Transverse colon (tissue), 4 donors: ENCODE results near the gene BRIP1. TPM values are rescaled to one million over a fixed set of nuclear protein-coding genes. Genes with fewer than 3 reads are reported as not detected.

Source experiments
- DNase-seq: peaks from one replicate; pipeline ENCODE4 v3.0.0-alpha.2; 2019
- H3K27ac ChIP-seq, 4 donors: fragments of 200-600 bp; sonication (generic); 2 replicates each; pipeline ENCODE4 v1.5.1; 2016 to 2018; ENCODE audit warnings: inconsistent platforms in 4 of 4
- H3K27me3 ChIP-seq: fragments of 200-600 bp; sonication (generic); 2 replicates; pipeline ENCODE4 v1.5.1; 2017; ENCODE audit warnings: inconsistent platforms
- H3K36me3 ChIP-seq, 4 donors: fragments of 200-600 bp; sonication (generic); 2 replicates each; pipeline ENCODE4 v1.5.1; 2017 to 2019; ENCODE audit warnings: inconsistent platforms in 4 of 4
- H3K4me1 ChIP-seq, 4 donors: fragments of 200-600 bp; sonication (generic); 2 replicates each; pipeline ENCODE4 v1.5.1; 2017 to 2020; ENCODE audit warnings: inconsistent platforms in 4 of 4
- H3K4me3 ChIP-seq, 4 donors: fragments of 200-600 bp; sonication (generic); 1 replicate in 1 of 4; 2 replicates in 3 of 4; pipeline versions ENCODE4 v1.5.1 to v1.6.1; 2017 to 2019; ENCODE audit warnings: inconsistent platforms in 4 of 4
- H3K9me3 ChIP-seq, 2 donors: fragments of 200-600 bp; sonication (generic); 2 replicates each; pipeline ENCODE4 v1.5.1; 2017 to 2019; ENCODE audit warnings: inconsistent platforms in 2 of 2
- EP300 ChIP-seq: sonication (generic); formaldehyde crosslinking; IDR thresholded peaks from one replicate; pipeline ENCODE4 v1.6.1; 2017; ENCODE audit warnings: antibody characterized with exemption, low read depth
- POLR2A ChIP-seq: fragments of 450-650 bp; IDR thresholded peaks from one replicate; pipeline ENCODE4 v1.6.1; 2016; ENCODE audit warnings: antibody characterized with exemption, mild to moderate bottlenecking, moderate library complexity
- POLR2AphosphoS5 ChIP-seq, 3 donors: sonication (generic); formaldehyde crosslinking; IDR thresholded peaks; one replicate each; pipeline ENCODE4 v1.6.1; 2016; ENCODE audit warnings: antibody characterized with exemption in 3 of 3
- WGBS, 2 donors: methylation state at CpG; one replicate each; pipeline ENCODE4 v1.1.5; 2018; ENCODE audit warnings: low coverage in 1 of 2; 5-methylcytosine and 5-hydroxymethylcytosine counted together
- in situ Hi-C, 4 donors: fragments of 200-750 bp; cut with MboI; loops; one replicate each; pipeline versions ENCODE4 v1.15.0 to v1.15.1; 2017; ENCODE audit warnings: low sequenced_read_pairs in 3 of 4, low pct_ligation_motif_present in 1 of 4, low pct_unique_long_range_greater_than_20kb in 1 of 4
- intact Hi-C: fragments of 100-400 bp; cut with DNase I; formaldehyde crosslinking; loops from one replicate; pipeline ENCODE4 v1.15.1; 2023; ENCODE audit warnings: low total_unique reads
- total RNA-seq, 4 donors: library from RNA; depleted of rRNA; stranded (reverse); fragments of >200 nt; gene quantifications; one replicate each; pipeline ENCODE4 v1.1.0, GENCODE V29; 2016
- TF ChIP-seq, protein P1 (sequence below), 5 experiments: fragments of 200-600 bp in 3 of 5; fragments of 450-650 bp in 2 of 5; sonication (generic) in 3 of 5; IDR thresholded peaks; 1 replicate in 2 of 5; 2 replicates in 3 of 5; pipeline ENCODE4 v1.5.1; 2016 to 2017; ENCODE audit warnings: antibody characterized with exemption in 5 of 5, inconsistent platforms in 3 of 5, mild to moderate bottlenecking in 2 of 5, moderate library complexity in 1 of 5

Gene BRIP1
- total RNA-seq, 4 donors from 2014 or later, result 0.80 to 1.9 (median 1.2) TPM

DNA sequence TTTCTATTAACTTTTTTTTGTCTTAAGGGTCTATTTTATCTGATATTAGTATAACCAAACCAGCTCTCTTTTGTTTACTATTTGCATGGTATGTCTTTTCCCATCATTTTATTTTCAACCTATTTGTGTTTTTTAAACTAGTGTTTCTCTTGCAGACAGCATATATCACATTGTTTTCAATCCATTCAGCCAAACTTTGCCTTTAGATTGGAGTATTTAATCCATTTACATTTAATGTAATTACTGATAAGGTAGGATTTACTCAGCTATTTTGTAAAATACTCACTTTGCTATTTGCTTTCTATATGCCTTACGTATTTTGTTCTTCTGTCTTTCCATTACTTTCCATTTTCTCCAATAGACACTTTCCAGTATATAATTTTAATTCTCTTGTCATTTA, 164.3 kb downstream of the BRIP1 start:
- no peak overlapping the region for H3K27ac ChIP-seq
- no peaks in the 10 kb centered on the region for H3K36me3 ChIP-seq
- H3K4me1 ChIP-seq, result no peaks in the 10 kb centered on the region
- intact Hi-C loops, result no loop called here
- no peak overlapping the region for H3K4me3 ChIP-seq
- TF ChIP-seq, protein P1, sequence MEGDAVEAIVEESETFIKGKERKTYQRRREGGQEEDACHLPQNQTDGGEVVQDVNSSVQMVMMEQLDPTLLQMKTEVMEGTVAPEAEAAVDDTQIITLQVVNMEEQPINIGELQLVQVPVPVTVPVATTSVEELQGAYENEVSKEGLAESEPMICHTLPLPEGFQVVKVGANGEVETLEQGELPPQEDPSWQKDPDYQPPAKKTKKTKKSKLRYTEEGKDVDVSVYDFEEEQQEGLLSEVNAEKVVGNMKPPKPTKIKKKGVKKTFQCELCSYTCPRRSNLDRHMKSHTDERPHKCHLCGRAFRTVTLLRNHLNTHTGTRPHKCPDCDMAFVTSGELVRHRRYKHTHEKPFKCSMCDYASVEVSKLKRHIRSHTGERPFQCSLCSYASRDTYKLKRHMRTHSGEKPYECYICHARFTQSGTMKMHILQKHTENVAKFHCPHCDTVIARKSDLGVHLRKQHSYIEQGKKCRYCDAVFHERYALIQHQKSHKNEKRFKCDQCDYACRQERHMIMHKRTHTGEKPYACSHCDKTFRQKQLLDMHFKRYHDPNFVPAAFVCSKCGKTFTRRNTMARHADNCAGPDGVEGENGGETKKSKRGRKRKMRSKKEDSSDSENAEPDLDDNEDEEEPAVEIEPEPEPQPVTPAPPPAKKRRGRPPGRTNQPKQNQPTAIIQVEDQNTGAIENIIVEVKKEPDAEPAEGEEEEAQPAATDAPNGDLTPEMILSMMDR (IDR thresholded peaks at IDR 0.05), result no peak
- TF ChIP-seq POLR2AphosphoS5 (IDR thresholded peaks at IDR 0.05) (no peak), EP300 (no peak), POLR2A (no peak)
- in situ Hi-C loops, result no loop called here
- 95% methylated on average over 1 of the region's 1 CpG; no CpG with 5 or more reads in 1 of the 2 donors for whole genome bisulfite sequencing, 2 donors
- H3K27me3 ChIP-seq, result no peaks in the 10 kb centered on the region
- H3K9me3 ChIP-seq, result peaks cover 30 to 32% of the 10 kb centered on the region in 2 donors
- DNase-seq, result no peak

DNA sequence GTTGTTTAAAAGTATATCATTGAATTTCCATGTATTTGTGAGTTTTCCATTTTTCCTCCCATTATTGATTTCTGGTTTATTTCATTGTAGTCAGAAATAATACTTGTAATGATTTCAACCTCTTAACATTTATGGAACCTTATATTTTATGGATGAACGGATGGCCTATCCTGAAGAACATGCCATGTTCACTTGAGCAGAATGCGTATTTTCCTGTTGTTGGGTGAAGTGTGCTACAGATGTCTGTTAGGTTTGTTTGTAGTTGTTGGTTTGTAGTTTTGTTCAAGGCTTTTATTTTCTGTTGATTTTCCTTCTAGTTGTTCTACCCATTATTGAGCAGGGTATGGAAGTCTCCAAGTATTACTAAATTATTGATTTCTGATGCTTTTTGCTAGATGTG, 165.1 kb downstream of the BRIP1 start:
- no peak for DNase-seq
- WGBS, 2 donors, result 96 to 98% methylated on average over 2 of the region's 2 CpGs

DNA sequence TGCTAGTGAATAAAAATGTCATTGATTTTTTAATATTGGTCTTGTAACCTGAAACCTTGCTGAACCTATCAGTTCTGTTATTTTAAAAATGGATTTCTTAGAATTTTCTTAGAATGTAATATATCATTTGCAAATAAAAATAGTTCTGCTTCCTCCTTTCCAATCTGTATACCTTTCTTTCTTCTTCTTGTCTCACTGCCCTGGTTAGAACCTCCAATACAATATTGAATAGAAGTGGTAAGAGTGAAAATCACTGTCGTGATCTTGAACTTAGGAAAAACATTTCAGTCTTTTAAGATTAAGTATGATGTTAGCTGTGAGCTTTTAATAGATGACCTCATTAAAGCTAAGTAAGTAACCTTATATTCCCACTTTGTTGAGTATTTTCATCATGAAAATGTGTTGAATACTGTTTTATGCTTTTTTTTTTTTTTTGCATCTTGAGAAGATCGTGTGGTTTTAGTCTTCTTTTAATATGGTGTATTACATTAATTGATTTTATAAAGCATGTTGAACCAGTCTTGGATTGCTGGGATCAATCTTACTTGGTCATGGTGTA, 167.5 kb downstream of the BRIP1 start:
- intact Hi-C loops (no loop called here), in situ Hi-C loops (no loop called here)
- H3K36me3 ChIP-seq, result no peaks in the 10 kb centered on the region
- no peaks in the 10 kb centered on the region for H3K27me3 ChIP-seq
- WGBS, 2 donors, result 97% methylated on average over 2 of the region's 2 CpGs
- no peak for TF ChIP-seq POLR2AphosphoS5 (IDR thresholded peaks at IDR 0.05)
- no peak for TF ChIP-seq POLR2A
- TF ChIP-seq EP300, result no peak
- TF ChIP-seq, protein P1 (IDR thresholded peaks at IDR 0.05), result no peak
- DNase-seq, result no peak
- no peaks in the 10 kb centered on the region for H3K4me1 ChIP-seq
- no peak overlapping the region for H3K27ac ChIP-seq
- H3K4me3 ChIP-seq, result no peak overlapping the region
- H3K9me3 ChIP-seq, result peaks cover 16 to 22% of the 10 kb centered on the region in 2 donors

More for the DNA sequence above, 165.1 kb downstream of the BRIP1 start:
- Histone ChIP-seq H3K36me3 (no peaks in the 10 kb centered on the region), H3K27ac (no peak overlapping the region), H3K4me3 (no peak overlapping the region), H3K27me3 (no peaks in the 10 kb centered on the region), H3K9me3 (peaks cover 29 to 30% of the 10 kb centered on the region in 2 donors), H3K4me1 (no peaks in the 10 kb centered on the region)
- in situ Hi-C loops (no loop called here), intact Hi-C loops (no loop called here)
- no peak for TF ChIP-seq POLR2A
- TF ChIP-seq, protein P1 (IDR thresholded peaks at IDR 0.05), result no peak
- no peak for TF ChIP-seq EP300

DNA sequence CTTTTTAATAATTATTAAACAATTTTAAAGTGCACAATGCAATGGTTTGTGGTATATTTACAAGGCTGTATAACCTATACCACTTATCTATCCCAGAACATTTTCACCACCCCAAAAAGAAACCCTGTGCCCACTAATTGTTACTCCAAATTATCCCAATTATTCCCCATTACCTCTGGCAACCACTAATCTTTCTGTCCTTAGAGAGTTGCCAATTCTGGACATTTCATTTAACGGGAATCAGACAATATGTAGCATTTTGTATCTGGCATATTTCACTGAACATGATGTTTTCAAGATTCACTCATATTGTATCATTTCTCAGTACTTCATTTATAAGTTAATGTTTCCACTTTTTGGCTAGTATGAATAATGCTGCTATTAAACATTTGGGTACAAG, 169.2 kb downstream of the BRIP1 start:
- Histone ChIP-seq H3K4me1 (no peaks in the 10 kb centered on the region), H3K4me3 (no peak overlapping the region), H3K36me3 (no peaks in the 10 kb centered on the region), H3K27ac (no peak overlapping the region), H3K9me3 (peaks cover 4 to 10% of the 10 kb centered on the region in 2 donors), H3K27me3 (no peaks in the 10 kb centered on the region)
- in situ Hi-C loops, result no loop called here
- TF ChIP-seq POLR2A, result no peak
- TF ChIP-seq, protein P1 (IDR thresholded peaks at IDR 0.05), result no peak
- TF ChIP-seq EP300, result no peak
- no peak for TF ChIP-seq POLR2AphosphoS5 (IDR thresholded peaks at IDR 0.05)
- WGBS, 2 donors, result 92% methylated on average over 1 of the region's 1 CpG
- DNase-seq, result no peak
- intact Hi-C loops, result no loop called here
